ENCODE measurements around the gene MBLAC1.
A peak's percentile ranks its signal among the peaks of the same experiment; 100 is the strongest.

MBLAC1 gene

DNA sequence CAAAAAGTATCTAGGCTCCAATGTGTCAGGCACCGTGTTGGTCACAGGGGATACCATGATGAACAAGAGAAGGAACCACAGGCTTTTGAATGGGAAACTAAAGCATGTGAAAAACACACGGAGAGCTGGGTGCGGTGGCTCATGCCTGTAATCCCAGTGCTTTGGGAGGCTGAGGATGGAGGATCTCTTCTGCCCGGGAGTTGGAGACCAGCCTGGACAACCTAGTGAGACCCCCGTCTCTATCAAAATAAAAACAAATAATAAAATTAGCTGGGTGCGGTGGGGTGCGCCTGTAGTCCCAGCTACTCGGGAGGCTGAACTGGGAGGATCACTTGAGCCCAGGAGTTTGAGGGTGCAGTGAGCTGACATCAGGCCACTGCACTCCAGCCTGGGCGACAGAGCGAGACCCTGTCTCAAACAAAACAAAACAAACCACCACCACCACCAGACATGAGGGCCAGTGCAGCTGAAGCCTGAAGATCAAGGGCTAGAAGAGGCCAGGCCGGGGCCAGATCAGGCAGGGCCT lies 38.6 kb upstream of the MBLAC1 start:
- Histone ChIP-seq H3K27ac (ENCODE audit: low read length) (peak overlapping the region; percentile 55), H3K4me2 (ENCODE audit: low read length) (peak overlapping the region; percentile 93), H3K4me1 (ENCODE audit: low read length) (peaks cover 11% of the 10 kb centered on the region), H4K20me1 (ENCODE audit: insufficient read depth, low read length) (peaks cover 4% of the 10 kb centered on the region; the same call in 1 of the 2 replicates), H3K79me2 (ENCODE audit: low read length) (peaks cover 9% of the 10 kb centered on the region), H3K4me3 (ENCODE audit: low read length) (peak overlapping the region; percentile 90), H2AFZ (ENCODE audit: low read depth, low read length) (peak overlapping the region; percentile 65; the same call in 1 of the 2 replicates), H3K36me3 (replicated peaks; ENCODE audit: low read depth, low read length) (peaks cover 23% of the 10 kb centered on the region), H3K9me3 (ENCODE audit: insufficient read depth, low read length) (no peaks in the 10 kb centered on the region), H3K27me3 (ENCODE audit: low read depth, low read length) (peaks cover 12% of the 10 kb centered on the region; the same call in 1 of the 2 replicates), H3K9ac (ENCODE audit: low read length) (peak overlapping the region; percentile 85)
- TF ChIP-seq, protein P1, sequence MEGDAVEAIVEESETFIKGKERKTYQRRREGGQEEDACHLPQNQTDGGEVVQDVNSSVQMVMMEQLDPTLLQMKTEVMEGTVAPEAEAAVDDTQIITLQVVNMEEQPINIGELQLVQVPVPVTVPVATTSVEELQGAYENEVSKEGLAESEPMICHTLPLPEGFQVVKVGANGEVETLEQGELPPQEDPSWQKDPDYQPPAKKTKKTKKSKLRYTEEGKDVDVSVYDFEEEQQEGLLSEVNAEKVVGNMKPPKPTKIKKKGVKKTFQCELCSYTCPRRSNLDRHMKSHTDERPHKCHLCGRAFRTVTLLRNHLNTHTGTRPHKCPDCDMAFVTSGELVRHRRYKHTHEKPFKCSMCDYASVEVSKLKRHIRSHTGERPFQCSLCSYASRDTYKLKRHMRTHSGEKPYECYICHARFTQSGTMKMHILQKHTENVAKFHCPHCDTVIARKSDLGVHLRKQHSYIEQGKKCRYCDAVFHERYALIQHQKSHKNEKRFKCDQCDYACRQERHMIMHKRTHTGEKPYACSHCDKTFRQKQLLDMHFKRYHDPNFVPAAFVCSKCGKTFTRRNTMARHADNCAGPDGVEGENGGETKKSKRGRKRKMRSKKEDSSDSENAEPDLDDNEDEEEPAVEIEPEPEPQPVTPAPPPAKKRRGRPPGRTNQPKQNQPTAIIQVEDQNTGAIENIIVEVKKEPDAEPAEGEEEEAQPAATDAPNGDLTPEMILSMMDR (IDR thresholded peaks at IDR 0.05; ENCODE audit: low read depth, low read length): no peak
- no peak for TF ChIP-seq EZH2phosphoT487 (IDR thresholded peaks at IDR 0.05; ENCODE audit: low read depth)

DNA sequence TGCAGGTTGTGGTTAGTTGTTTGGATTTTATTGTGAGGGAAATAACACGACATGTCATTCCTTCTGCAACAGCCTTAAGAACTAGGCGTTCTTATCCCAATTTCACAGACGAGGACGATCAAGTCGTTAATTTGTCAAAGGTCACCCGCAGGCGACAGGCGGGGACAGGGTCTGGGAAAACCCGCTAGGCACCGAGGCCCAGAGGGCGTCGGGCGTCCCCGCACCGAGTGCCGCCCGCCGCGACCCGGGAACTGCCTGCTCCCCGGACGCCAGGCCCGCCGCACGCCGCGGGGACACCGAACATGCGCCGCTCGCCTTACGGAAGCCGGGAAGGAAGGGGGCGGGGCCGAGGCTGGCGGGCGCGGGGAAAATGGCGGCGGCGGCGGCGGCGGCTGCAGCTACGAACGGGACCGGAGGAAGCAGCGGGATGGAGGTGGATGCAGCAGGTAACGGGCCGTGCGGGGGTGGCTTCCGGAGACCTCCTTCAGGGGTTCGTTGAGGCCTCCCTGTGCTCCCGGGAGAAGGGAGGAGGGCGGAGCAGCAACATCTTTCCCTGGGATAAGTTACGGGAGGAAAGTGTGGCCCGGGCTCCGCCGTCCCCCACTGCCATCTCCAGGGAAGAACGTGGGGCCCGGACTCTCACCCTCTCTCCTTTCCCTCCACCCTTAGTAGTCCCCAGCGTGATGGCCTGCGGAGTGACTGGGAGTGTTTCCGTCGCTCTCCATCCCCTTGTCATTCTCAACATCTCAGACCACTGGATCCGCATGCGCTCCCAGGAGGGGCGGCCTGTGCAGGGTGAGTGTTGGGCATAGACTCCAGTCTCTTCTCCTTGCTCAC lies 37.9 kb upstream of the MBLAC1 start, which contains the start of gene COPS6:
Gene COPS6 (plus strand): TSS at position 349 of the 837 bp plus-strand sequence. CDS start 22 bp downstream, at position 371.
- H3K79me2 ChIP-seq (ENCODE audit: low read length): peaks cover 9% of the 10 kb centered on the region
- H3K36me3 ChIP-seq (replicated peaks; ENCODE audit: low read depth, low read length): peaks cover 30% of the 10 kb centered on the region

DNA sequence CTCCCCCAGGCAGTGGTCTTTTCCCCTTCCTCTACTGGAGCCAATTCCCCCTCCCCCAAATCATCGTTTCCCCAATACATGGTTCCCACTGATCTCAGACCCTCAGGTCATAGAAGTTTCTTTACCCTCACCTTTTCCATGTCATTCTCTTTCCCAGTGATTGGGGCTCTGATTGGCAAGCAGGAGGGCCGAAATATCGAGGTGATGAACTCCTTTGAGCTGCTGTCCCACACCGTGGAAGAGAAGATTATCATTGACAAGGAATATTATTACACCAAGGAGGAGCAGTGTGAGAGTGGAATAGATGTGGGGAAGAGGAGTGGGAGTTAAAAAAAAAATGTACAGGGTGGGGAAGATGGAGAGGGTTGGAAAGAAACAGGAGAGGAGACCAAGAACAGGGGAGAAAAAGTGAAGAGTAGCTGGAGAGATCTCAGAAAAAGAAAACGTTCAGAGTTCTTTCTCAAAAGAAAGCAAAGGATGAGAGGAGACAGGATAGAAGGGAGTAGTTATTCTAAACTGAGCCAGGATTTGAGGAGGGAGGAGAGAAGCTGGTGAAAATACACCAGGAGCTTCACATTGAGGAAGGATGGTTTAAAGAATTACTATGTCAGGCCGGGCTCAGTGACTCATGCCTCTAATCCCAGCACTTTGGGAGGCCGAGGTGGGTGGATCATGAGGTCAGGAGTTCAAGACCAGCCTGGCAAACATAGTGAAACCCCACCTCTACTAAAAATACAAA lies 37.1 kb upstream of the MBLAC1 start:
- Histone ChIP-seq H3K27ac (ENCODE audit: low read length) (peak overlapping the region; percentile 55), H2AFZ (ENCODE audit: low read depth, low read length) (no peak overlapping the region), H3K36me3 (replicated peaks; ENCODE audit: low read depth, low read length) (peaks cover 38% of the 10 kb centered on the region), H3K9me3 (ENCODE audit: insufficient read depth, low read length) (no peaks in the 10 kb centered on the region), H3K79me2 (ENCODE audit: low read length) (peaks cover 9% of the 10 kb centered on the region), H3K4me1 (ENCODE audit: low read length) (peaks cover 11% of the 10 kb centered on the region), H3K9ac (ENCODE audit: low read length) (peak overlapping the region; percentile 85), H4K20me1 (ENCODE audit: insufficient read depth, low read length) (peaks cover 6% of the 10 kb centered on the region), H3K4me3 (ENCODE audit: low read length) (peak overlapping the region; percentile 90), H3K27me3 (ENCODE audit: low read depth, low read length) (peaks cover 8% of the 10 kb centered on the region; the same call in 1 of the 2 replicates), H3K4me2 (ENCODE audit: low read length) (peak overlapping the region; percentile 93)
- no peak for TF ChIP-seq EZH2phosphoT487 (IDR thresholded peaks at IDR 0.05; ENCODE audit: low read depth)
- TF ChIP-seq, protein P1 (IDR thresholded peaks at IDR 0.05; ENCODE audit: low read depth, low read length): no peak

More for the DNA sequence above, 37.9 kb upstream of the MBLAC1 start, which contains the start of gene COPS6:
- peak within 1 kb of the TSS; percentile 65; the same call in 1 of the 2 replicates for H2AFZ ChIP-seq (ENCODE audit: low read depth, low read length)
- H4K20me1 ChIP-seq (ENCODE audit: insufficient read depth, low read length): peaks cover 6% of the 10 kb centered on the region; the same call in 1 of the 2 replicates
- H3K9me3 ChIP-seq (ENCODE audit: insufficient read depth, low read length): no peaks in the 10 kb centered on the region
- peaks cover 12% of the 10 kb centered on the region; the same call in 1 of the 2 replicates for H3K27me3 ChIP-seq (ENCODE audit: low read depth, low read length)
- peak within 1 kb of the TSS; percentile 85 for H3K9ac ChIP-seq (ENCODE audit: low read length)
- peak within 1 kb of the TSS; percentile 90 for H3K4me3 ChIP-seq (ENCODE audit: low read length)
- H3K4me2 ChIP-seq (ENCODE audit: low read length): peak within 1 kb of the TSS; percentile 93
- TF ChIP-seq, protein P1 (IDR thresholded peaks at IDR 0.05; ENCODE audit: low read depth, low read length): no peak
- TF ChIP-seq EZH2phosphoT487 (IDR thresholded peaks at IDR 0.05; ENCODE audit: low read depth): no peak
- peaks cover 11% of the 10 kb centered on the region for H3K4me1 ChIP-seq (ENCODE audit: low read length)
- H3K27ac ChIP-seq (ENCODE audit: low read length): peak within 1 kb of the TSS; percentile 55
